Measurements from ENCODE around the gene UQCC3.

The UQCC3 gene

GRCh38 chr11:62715150-62716130, 44.0 kb downstream of the UQCC3 start:
- TF ChIP-seq POLR2AphosphoS5 (IDR thresholded peaks at IDR 0.05; ENCODE audit: low read depth, low read length) (no peak), SIN3A (IDR thresholded peaks at IDR 0.05; ENCODE audit: borderline replicate concordance, insufficient read depth, low read length) (no peak), FOXP2 (optimal IDR thresholded peaks at IDR 0.05; ENCODE audit: borderline replicate concordance, extremely low read depth, extremely low read length, insufficient read depth) (no peak), REST (IDR thresholded peaks at IDR 0.05; ENCODE audit: insufficient read depth in 1 of 2, low read depth in 2 of 2, low read length in 2 of 2) (no peak), TAF1 (IDR thresholded peaks at IDR 0.05; ENCODE audit: borderline replicate concordance, insufficient read depth, low read length) (no peak)

- TF ChIP-seq FOXP2 (optimal IDR thresholded peaks at IDR 0.05; ENCODE audit: borderline replicate concordance, extremely low read depth, extremely low read length, insufficient read depth) = no peak
- no peak for TF ChIP-seq POLR2AphosphoS5 (IDR thresholded peaks at IDR 0.05; ENCODE audit: low read depth, low read length)
- TF ChIP-seq TAF1 (IDR thresholded peaks at IDR 0.05; ENCODE audit: borderline replicate concordance, insufficient read depth, low read length) = no peak
- TF ChIP-seq REST (IDR thresholded peaks at IDR 0.05; ENCODE audit: insufficient read depth in 1 of 2, low read depth in 2 of 2, low read length in 2 of 2) = no peak
- no peak for TF ChIP-seq SIN3A (IDR thresholded peaks at IDR 0.05; ENCODE audit: borderline replicate concordance, insufficient read depth, low read length)
These were observed 44.7 kb downstream of the UQCC3 start for GRCh38 chr11:62716206-62716605.

- TF ChIP-seq FOXP2 (optimal IDR thresholded peaks at IDR 0.05; ENCODE audit: borderline replicate concordance, extremely low read depth, extremely low read length, insufficient read depth) (no peak), POLR2AphosphoS5 (IDR thresholded peaks at IDR 0.05; ENCODE audit: low read depth, low read length) (no peak), SIN3A (IDR thresholded peaks at IDR 0.05; ENCODE audit: borderline replicate concordance, insufficient read depth, low read length) (no peak), REST (IDR thresholded peaks at IDR 0.05; ENCODE audit: insufficient read depth in 1 of 2, low read depth in 2 of 2, low read length in 2 of 2) (no peak), TAF1 (IDR thresholded peaks at IDR 0.05; ENCODE audit: borderline replicate concordance, insufficient read depth, low read length) (no peak)
These were observed 45.3 kb downstream of the UQCC3 start for GRCh38 chr11:62716816-62717215.

- TF ChIP-seq POLR2AphosphoS5 (IDR thresholded peaks at IDR 0.05; ENCODE audit: low read depth, low read length) (no peak), FOXP2 (optimal IDR thresholded peaks at IDR 0.05; ENCODE audit: borderline replicate concordance, extremely low read depth, extremely low read length, insufficient read depth) (no peak), SIN3A (IDR thresholded peaks at IDR 0.05; ENCODE audit: borderline replicate concordance, insufficient read depth, low read length) (no peak), TAF1 (IDR thresholded peaks at IDR 0.05; ENCODE audit: borderline replicate concordance, insufficient read depth, low read length) (no peak), REST (IDR thresholded peaks at IDR 0.05; ENCODE audit: insufficient read depth in 1 of 2, low read depth in 2 of 2, low read length in 2 of 2) (no peak)
These were observed 48.0 kb downstream of the UQCC3 start for GRCh38 chr11:62719302-62719978.

All from PFSK-1 (cell line).